K562 (cell line): ENCODE measurements around the gene ANO1. TPM values are rescaled to one million over a fixed set of nuclear protein-coding genes. Genes with fewer than 3 reads are reported as not detected.

ENCODE experiments used
- ATAC-seq: fragments of 200-7000 bp; cut with Tn5 transposase; 3 replicates; pipeline ENCODE4 v1.9.1; 2020; ENCODE audit warnings: moderate library complexity
- BruUV-seq: library from RNA; stranded (reverse); fragments of 400-500 nt; replicated peaks from 2 replicates; lab custom pipeline; 2021; lab: Mats Ljungman, UMichigan
- CTCF ChIA-PET: fragments of 300-600 bp; formaldehyde crosslinking; extraction: SDS; loops from one replicate; lab custom pipeline; 2021; ENCODE audit warnings: low intra/inter-chr PET ratio; lab: Yijun Ruan, JAX
- POLR2A ChIA-PET: fragments of 300-600, 350-650 bp; sonication (Branson Sonifier 250); formaldehyde crosslinking; extraction: SDS; loops from one replicate; lab custom pipeline; 2021; ENCODE audit warnings: antibody characterized with exemption, inconsistent platforms; lab: Yijun Ruan, JAX
- DNase-seq, 4 experiments: peaks; one replicate each; pipeline versions ENCODE4 v3.0.0 to v3.0.0-alpha.2; 2011 to 2018; ENCODE audit warnings: low spot score in 3 of 4, mixed read lengths in 3 of 4; ENCODE audit errors: extremely low read depth in 1 of 4
- FAIRE-seq: peaks from 2 replicates; lab custom pipeline; 2011; peaks lifted over from hg19 to GRCh38; lab: Jason Lieb, UNC
- H2AFZ ChIP-seq: 2 replicates; pipeline ENCODE4 v1.6.0; 2011; ENCODE audit warnings: low read depth, low read length, control low read depth, inconsistent platforms
- H3K27ac ChIP-seq: fragments of 200-600 bp; 3 replicates; pipeline ENCODE4 v1.8.0; 2011; ENCODE audit warnings: low read depth, mild to moderate bottlenecking, control low read depth, inconsistent platforms, low read length, moderate library complexity, mixed read lengths; ENCODE audit errors: extremely low read depth
- H3K27me3 ChIP-seq, 2 experiments: fragments of 300-600 bp in 1 of 2; 2 replicates in 1 of 2; 3 replicates in 1 of 2; pipeline versions ENCODE4 v1.6.0 to v1.8.0; 2011; ENCODE audit warnings: inconsistent platforms in 2 of 2, low read length in 2 of 2, mild to moderate bottlenecking in 1 of 2, mixed read lengths in 1 of 2, moderate library complexity in 1 of 2; ENCODE audit not compliant: control insufficient read depth in 2 of 2, insufficient read depth in 2 of 2
- H3K36me3 ChIP-seq: fragments of 300-600 bp; 3 replicates; pipeline ENCODE4 v1.8.0; 2011; ENCODE audit warnings: mild to moderate bottlenecking, low read length, inconsistent platforms; ENCODE audit not compliant: control insufficient read depth, insufficient read depth
- H3K4me1 ChIP-seq, 2 experiments: fragments of 200-600 bp in 1 of 2; replicated peaks in 1 of 2; 2 replicates in 1 of 2; 3 replicates in 1 of 2; pipeline versions ENCODE4 v1.5.1 to v1.8.0; 2011; ENCODE audit warnings: inconsistent platforms in 2 of 2, low read length in 2 of 2, mild to moderate bottlenecking in 1 of 2, mixed read lengths in 1 of 2, moderate library complexity in 1 of 2; ENCODE audit not compliant: control insufficient read depth in 2 of 2, insufficient read depth in 2 of 2
- H3K4me2 ChIP-seq: 2 replicates; pipeline ENCODE4 v1.6.1; 2011; ENCODE audit warnings: low read length, control low read depth, inconsistent platforms, mixed read lengths; ENCODE audit not compliant: insufficient read depth
- H3K4me3 ChIP-seq: fragments of 200-600 bp; sonication (generic), shearing (Covaris generic); 2 replicates; pipeline ENCODE4 v1.5.1; 2016; ENCODE audit warnings: control low read depth, inconsistent platforms
- H3K79me2 ChIP-seq: fragments of 200-600 bp; 3 replicates; pipeline ENCODE4 v1.8.0; 2011; ENCODE audit warnings: low read length, inconsistent platforms; ENCODE audit not compliant: control insufficient read depth, insufficient read depth
- H3K9ac ChIP-seq, 2 experiments: 2 replicates each; pipeline versions ENCODE4 v1.6.0 to v1.6.1; 2011; ENCODE audit warnings: low read depth in 2 of 2, low read length in 2 of 2, control low read depth in 1 of 2, inconsistent platforms in 1 of 2, mild to moderate bottlenecking in 1 of 2, mixed read lengths in 1 of 2; ENCODE audit not compliant: insufficient read depth in 1 of 2
- H3K9me1 ChIP-seq: one replicate; pipeline ENCODE4 v1.6.0; 2011; ENCODE audit warnings: inconsistent platforms, mild to moderate bottlenecking, low read length, moderate library complexity; ENCODE audit not compliant: control insufficient read depth, insufficient read depth
- H3K9me3 ChIP-seq: replicated peaks from 2 replicates; pipeline ENCODE4 v1.5.1; 2011; ENCODE audit warnings: low read depth, low read length, inconsistent platforms; ENCODE audit not compliant: control insufficient read depth, insufficient read depth
- H4K20me1 ChIP-seq: replicated peaks from 2 replicates; pipeline ENCODE4 v1.6.1; 2011; ENCODE audit warnings: low read length, inconsistent platforms, mixed read lengths; ENCODE audit not compliant: control insufficient read depth, insufficient read depth
- UBTF ChIP-seq, 2 experiments: IDR thresholded peaks; 2 replicates each; pipeline ENCODE4 v1.6.1; 2012; ENCODE audit warnings: improper control_type of control experiment in 2 of 2, low read depth in 2 of 2, low read length in 2 of 2, borderline replicate concordance in 1 of 2
- WGBS: fragments of 100-300 bp; shearing (Covaris generic); methylation state at CpG from one replicate; pipeline ENCODE4 v1.1.6; 2016; ENCODE audit warnings: low coverage, mixed read lengths; ENCODE audit not compliant: insufficient coverage; ENCODE audit errors: missing lambda C conversion rate; 5-methylcytosine and 5-hydroxymethylcytosine counted together
- in situ Hi-C: fragments of 300-500 bp; cut with MboI; formaldehyde crosslinking; loops from 4 replicates; pipeline ENCODE4 v1.15.0; 2018; ENCODE audit warnings: inconsistent platforms, mixed read lengths
- intact Hi-C: fragments of 100-400 bp; cut with micrococcal nuclease; formaldehyde crosslinking; loops from 2 replicates; pipeline ENCODE4 v1.14.2; 2022
- polyA plus RNA-seq, 8 experiments: library from polyadenylated mRNA; depleted of rRNA in 4 of 8; stranded (reverse) in 5 of 8; unstranded in 3 of 8; fragments of >200 nt; fragmentation: Nextera tagmentation in 2 of 8; fragmentation: Illumina TruSeq in 1 of 8; extraction: Ambion mirVana in 2 of 8; extraction: Trizol in 1 of 8; gene quantifications; 2 replicates each; pipeline versions ENCODE4 v1.2.1 to v1.2.3, GENCODE V29; 2011 to 2014; ENCODE audit warnings: inconsistent platforms in 1 of 8, missing spikeins in 1 of 8
- total RNA-seq, 7 experiments: library from RNA; depleted of rRNA in 6 of 7; stranded (reverse); fragments of >200 nt in 6 of 7; fragmentation: Illumina TruSeq in 2 of 7; extraction: Trizol in 2 of 7; gene quantifications; 2 replicates each; pipeline versions ENCODE4 v1.2.1 to v1.2.3, GENCODE V29; 2011 to 2021; ENCODE audit warnings: low replicate concordance in 1 of 7
- TF ChIP-seq, protein P1 (sequence below): fragments of 450-650 bp; formaldehyde crosslinking; IDR thresholded peaks from 2 replicates; pipeline ENCODE4 v1.4.0; 2020; ENCODE audit warnings: mild to moderate bottlenecking, moderate library complexity

Gene ANO1
- total and polyA plus RNA-seq, 9 of the 15 experiments (the other 6 are each of a cell fraction or from before 2014, with no cell fraction given) = not detected

- Histone ChIP-seq H2AFZ (no peak overlapping the region), H3K9me3 (no peaks in the 10 kb centered on the region), H3K36me3 (no peaks in the 10 kb centered on the region), H3K79me2 (no peaks in the 10 kb centered on the region), H3K9ac (peak overlapping the region in 1 of 2 experiments; percentile 7; a peak in 1 of 4 replicates), H3K27ac (no peak overlapping the region), H4K20me1 (no peaks in the 10 kb centered on the region), H3K4me3 (no peak overlapping the region), H3K27me3 (peaks cover 13 to 72% of the 10 kb centered on the region in 2 experiments; a peak in 4 of 5 replicates), H3K4me2 (no peak overlapping the region), H3K9me1 (no peaks in the 10 kb centered on the region), H3K4me1 (no peaks in the 10 kb centered on the region)
- no TSS peak for BruUV-seq
- TF ChIP-seq, protein P1, sequence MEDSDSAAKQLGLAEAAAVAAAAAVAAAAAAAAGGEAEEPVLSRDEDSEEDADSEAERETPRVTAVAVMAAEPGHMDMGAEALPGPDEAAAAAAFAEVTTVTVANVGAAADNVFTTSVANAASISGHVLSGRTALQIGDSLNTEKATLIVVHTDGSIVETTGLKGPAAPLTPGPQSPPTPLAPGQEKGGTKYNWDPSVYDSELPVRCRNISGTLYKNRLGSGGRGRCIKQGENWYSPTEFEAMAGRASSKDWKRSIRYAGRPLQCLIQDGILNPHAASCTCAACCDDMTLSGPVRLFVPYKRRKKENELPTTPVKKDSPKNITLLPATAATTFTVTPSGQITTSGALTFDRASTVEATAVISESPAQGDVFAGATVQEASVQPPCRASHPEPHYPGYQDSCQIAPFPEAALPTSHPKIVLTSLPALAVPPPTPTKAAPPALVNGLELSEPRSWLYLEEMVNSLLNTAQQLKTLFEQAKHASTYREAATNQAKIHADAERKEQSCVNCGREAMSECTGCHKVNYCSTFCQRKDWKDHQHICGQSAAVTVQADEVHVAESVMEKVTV (CRISPR knock-in tag) = no peak
- TF ChIP-seq UBTF (IDR thresholded peaks at IDR 0.05; ENCODE audit: borderline replicate concordance in 1 of 2, low read depth in 2 of 2, low read length in 2 of 2) = peak in 1 of 2 experiments; percentile 65; a peak in 1 of 4 replicates
- 11% methylated on average over 13 of the region's 14 CpGs for WGBS
- FAIRE-seq (no peak), ATAC-seq (peak; percentile 22; the same call in 1 of the 3 replicates), DNase-seq (no peak)
- intact Hi-C loops (no loop called here), in situ Hi-C loops (no loop called here)
- ChIA-PET POLR2A (interaction anchor here (1.2 kb wide), 1 partner anchor 17 kb away, joined by 3 read pairs; no protein-coding TSS in a partner anchor), CTCF (no interaction called here)
Observed at GRCh38 chr11:70029115-70029860, 48.8 kb upstream of the ANO1 start.
